ENCODE data around the gene DYNC1LI1. TPM values are rescaled to one million over a fixed set of nuclear protein-coding genes. Genes with fewer than 3 reads are reported as not detected.

DYNC1LI1 gene
- total and polyA plus RNA-seq, 2 of the 4 experiments (the other 2 are of a cell fraction), result 25.2 to 30.8 TPM

DNA sequence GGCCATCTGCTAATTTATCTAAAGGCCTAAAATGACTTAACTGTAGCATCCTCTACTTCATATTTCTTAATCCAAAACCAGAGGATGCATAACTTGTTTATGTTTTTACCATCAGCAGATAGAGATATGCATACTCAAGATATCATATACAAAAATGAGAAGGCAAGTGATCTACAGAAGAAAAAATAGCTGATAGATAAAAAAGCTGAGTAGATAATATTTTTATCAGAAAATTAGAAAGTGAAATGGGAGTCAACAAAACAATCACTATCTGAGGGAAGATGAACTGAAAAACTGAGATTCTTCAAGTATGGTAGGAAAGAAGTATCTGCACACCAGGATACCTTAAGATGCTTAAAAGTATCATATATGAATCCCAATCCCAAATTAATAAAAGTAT is 25.4 kb downstream of the DYNC1LI1 start:
- in situ Hi-C loops (cut with MboI; ENCODE audit: low sequenced_read_pairs), result no loop called here
- ChIA-PET CTCF (interaction anchor here (0.5 kb wide), 1 partner anchor 80 kb away, joined by 3 read pairs; no protein-coding TSS in a partner anchor), POLR2A (ENCODE audit: unreplicated experiment) (no interaction called here)
- Histone ChIP-seq H3K14ac (replicated peaks; ENCODE audit: low read depth, low read length) (no peak overlapping the region), H4K8ac (ENCODE audit: low read depth in 2 of 2, low read length in 2 of 2) (no peak overlapping the region), H3K36me3 (ENCODE audit: control insufficient read depth, insufficient read depth, low read length) (0 out of 2 replicates have a peak, but pooled peaks cover 2% of the 10 kb centered on the region), H3K9ac (ENCODE audit: low read depth, low read length) (no peak overlapping the region), H2BK15ac (ENCODE audit: low read depth, low read length) (no peak overlapping the region), H3K23ac (ENCODE audit: low read depth, low read length) (no peak overlapping the region), H4K91ac (ENCODE audit: insufficient read depth, low read depth, low read length) (no peak overlapping the region), H4K20me1 (ENCODE audit: insufficient read depth, low read length) (peaks cover 6% of the 10 kb centered on the region), H3K4ac (ENCODE audit: low read depth, low read length) (no peak overlapping the region), H2BK20ac (ENCODE audit: low read depth, low read length) (no peak overlapping the region), H2BK5ac (ENCODE audit: low read depth, low read length, poor library complexity, severe bottlenecking) (no peak overlapping the region), H2AK5ac (ENCODE audit: low read depth, low read length) (no peak overlapping the region), H3K79me1 (ENCODE audit: low read depth in 1 of 2, low read length in 2 of 2) (peaks cover 17 to 33% of the 10 kb centered on the region in 2 experiments), H3K9me3 (ENCODE audit: control insufficient read depth, insufficient read depth, low read length) (no peaks in the 10 kb centered on the region), H3K18ac (ENCODE audit: low read depth, low read length) (no peak overlapping the region), H3K4me3 (ENCODE audit: insufficient read depth, low read depth, low read length) (no peak overlapping the region), H3K56ac (ENCODE audit: extremely low read depth, insufficient read depth, low read length) (no peak overlapping the region), H3K27me3 (ENCODE audit: control insufficient read depth, insufficient read depth, low read length) (no peaks in the 10 kb centered on the region), H3K4me1 (ENCODE audit: control insufficient read depth, insufficient read depth, low read length) (no peaks in the 10 kb centered on the region), H3K27ac (ENCODE audit: insufficient read depth, low read length) (no peak overlapping the region), H3K9me1 (ENCODE audit: insufficient read depth, low read length) (peaks cover 12% of the 10 kb centered on the region; the same call in 1 of the 2 replicates), H2AK9ac (replicated peaks; ENCODE audit: low read depth, low read length, poor library complexity) (no peak overlapping the region), H3K4me2 (ENCODE audit: low read depth, low read length) (no peak overlapping the region), H4K5ac (ENCODE audit: low read depth, low read length) (no peak overlapping the region), H2BK120ac (ENCODE audit: low read depth, low read length) (no peak overlapping the region), H2AFZ (replicated peaks; ENCODE audit: low read length, poor library complexity) (no peak overlapping the region)
- TF ChIP-seq, protein P1, sequence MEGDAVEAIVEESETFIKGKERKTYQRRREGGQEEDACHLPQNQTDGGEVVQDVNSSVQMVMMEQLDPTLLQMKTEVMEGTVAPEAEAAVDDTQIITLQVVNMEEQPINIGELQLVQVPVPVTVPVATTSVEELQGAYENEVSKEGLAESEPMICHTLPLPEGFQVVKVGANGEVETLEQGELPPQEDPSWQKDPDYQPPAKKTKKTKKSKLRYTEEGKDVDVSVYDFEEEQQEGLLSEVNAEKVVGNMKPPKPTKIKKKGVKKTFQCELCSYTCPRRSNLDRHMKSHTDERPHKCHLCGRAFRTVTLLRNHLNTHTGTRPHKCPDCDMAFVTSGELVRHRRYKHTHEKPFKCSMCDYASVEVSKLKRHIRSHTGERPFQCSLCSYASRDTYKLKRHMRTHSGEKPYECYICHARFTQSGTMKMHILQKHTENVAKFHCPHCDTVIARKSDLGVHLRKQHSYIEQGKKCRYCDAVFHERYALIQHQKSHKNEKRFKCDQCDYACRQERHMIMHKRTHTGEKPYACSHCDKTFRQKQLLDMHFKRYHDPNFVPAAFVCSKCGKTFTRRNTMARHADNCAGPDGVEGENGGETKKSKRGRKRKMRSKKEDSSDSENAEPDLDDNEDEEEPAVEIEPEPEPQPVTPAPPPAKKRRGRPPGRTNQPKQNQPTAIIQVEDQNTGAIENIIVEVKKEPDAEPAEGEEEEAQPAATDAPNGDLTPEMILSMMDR (conservative IDR thresholded peaks at IDR 0.05; ENCODE audit: low read depth, low read length), result no peak
- no peak for TF ChIP-seq RAD21 (IDR thresholded peaks at IDR 0.05; ENCODE audit: low read length)
- TF ChIP-seq CEBPB (IDR thresholded peaks at IDR 0.05; ENCODE audit: low read depth, low read length), result no peak
- TF ChIP-seq MAFK (IDR thresholded peaks at IDR 0.05; ENCODE audit: low read depth, low read length), result no peak
- TF ChIP-seq RFX5 (IDR thresholded peaks at IDR 0.05; ENCODE audit: low read depth, low read length), result no peak
- no peak for TF ChIP-seq FOS (IDR thresholded peaks at IDR 0.05; ENCODE audit: low read depth, low read length)
- no peak for TF ChIP-seq SMC3 (IDR thresholded peaks at IDR 0.05; ENCODE audit: low read depth, low read length)
- no peak for TF ChIP-seq BHLHE40 (IDR thresholded peaks at IDR 0.05; ENCODE audit: low read depth, low read length)
- no peak for TF ChIP-seq POLR2A (IDR thresholded peaks at IDR 0.05; ENCODE audit: low read depth, low read length)
- TF ChIP-seq NFE2L2 (IDR thresholded peaks at IDR 0.05; ENCODE audit: low read depth, low read length), result no peak
- TF ChIP-seq, protein P2, sequence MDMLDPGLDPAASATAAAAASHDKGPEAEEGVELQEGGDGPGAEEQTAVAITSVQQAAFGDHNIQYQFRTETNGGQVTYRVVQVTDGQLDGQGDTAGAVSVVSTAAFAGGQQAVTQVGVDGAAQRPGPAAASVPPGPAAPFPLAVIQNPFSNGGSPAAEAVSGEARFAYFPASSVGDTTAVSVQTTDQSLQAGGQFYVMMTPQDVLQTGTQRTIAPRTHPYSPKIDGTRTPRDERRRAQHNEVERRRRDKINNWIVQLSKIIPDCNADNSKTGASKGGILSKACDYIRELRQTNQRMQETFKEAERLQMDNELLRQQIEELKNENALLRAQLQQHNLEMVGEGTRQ (IDR thresholded peaks at IDR 0.05; ENCODE audit: low read depth, low read length), result no peak
- no peak for TF ChIP-seq MAZ (IDR thresholded peaks at IDR 0.05; ENCODE audit: borderline replicate concordance, low read depth, low read length)
- no peak for TF ChIP-seq MXI1 (IDR thresholded peaks at IDR 0.05; ENCODE audit: borderline replicate concordance, low read depth, low read length)
- no peak for TF ChIP-seq RCOR1 (IDR thresholded peaks at IDR 0.05; ENCODE audit: insufficient replicate concordance, low read length)
- TF ChIP-seq, protein P3, sequence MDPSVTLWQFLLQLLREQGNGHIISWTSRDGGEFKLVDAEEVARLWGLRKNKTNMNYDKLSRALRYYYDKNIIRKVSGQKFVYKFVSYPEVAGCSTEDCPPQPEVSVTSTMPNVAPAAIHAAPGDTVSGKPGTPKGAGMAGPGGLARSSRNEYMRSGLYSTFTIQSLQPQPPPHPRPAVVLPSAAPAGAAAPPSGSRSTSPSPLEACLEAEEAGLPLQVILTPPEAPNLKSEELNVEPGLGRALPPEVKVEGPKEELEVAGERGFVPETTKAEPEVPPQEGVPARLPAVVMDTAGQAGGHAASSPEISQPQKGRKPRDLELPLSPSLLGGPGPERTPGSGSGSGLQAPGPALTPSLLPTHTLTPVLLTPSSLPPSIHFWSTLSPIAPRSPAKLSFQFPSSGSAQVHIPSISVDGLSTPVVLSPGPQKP (IDR thresholded peaks at IDR 0.05; ENCODE audit: borderline replicate concordance, low read depth, low read length), result no peak
- no peak for TF ChIP-seq CHD1 (IDR thresholded peaks at IDR 0.05; ENCODE audit: low read depth, low read length)
- BruUV-seq (replicated peaks), result no TSS peak
- DNase-seq (no peak), ATAC-seq (ENCODE audit: low read depth) (no peak)
- dilution Hi-C loops (cut with HindIII; ENCODE audit: low sequenced_read_pairs, unreplicated experiment), result no loop called here
- intact Hi-C loops (cut with micrococcal nuclease), result no loop called here

Data from IMR-90 (cell line).